SK-N-MC (cell line): ENCODE results near the gene SH3RF3.

ENCODE experiments used
- DNase-seq: peaks from one replicate; pipeline ENCODE4 v3.0.0-alpha.2; 2011; ENCODE audit warnings: low read depth, low spot score
- H3K27ac ChIP-seq: fragments of 200-600 bp; sonication (generic); 2 replicates; pipeline ENCODE4 v1.5.1; 2016; ENCODE audit warnings: mixed run types
- H3K36me3 ChIP-seq: fragments of 200-600 bp; sonication (generic); 2 replicates; pipeline ENCODE4 v1.6.1; 2017; ENCODE audit warnings: antibody characterized with exemption, low read length, mixed read lengths; ENCODE audit not compliant: insufficient read depth
- H3K4me3 ChIP-seq: fragments of 200-600 bp; sonication (generic); 2 replicates; pipeline ENCODE4 v1.5.1; 2016
- H3K9ac ChIP-seq: fragments of 200-600 bp; sonication (generic); 2 replicates; pipeline ENCODE4 v1.8.0; 2017; ENCODE audit warnings: mixed run types, mixed read lengths; ENCODE audit not compliant: insufficient read length
- H3K9me3 ChIP-seq: fragments of 200-600 bp; sonication (generic); 2 replicates; pipeline ENCODE4 v1.6.1; 2017; ENCODE audit warnings: low read depth, mild to moderate bottlenecking, antibody characterized with exemption, low read length, moderate library complexity, mixed read lengths
- EZH2 ChIP-seq: fragments of 200-600 bp; sonication (generic); IDR thresholded peaks from one replicate; pipeline ENCODE4 v1.6.1; 2017; ENCODE audit warnings: antibody characterized with exemption
- FOXP2 ChIP-seq: optimal IDR thresholded peaks from 2 replicates; pipeline ENCODE3; 2011; ENCODE audit warnings: mild to moderate bottlenecking, moderate library complexity; ENCODE audit not compliant: insufficient read depth; ENCODE audit errors: extremely low read length, control extremely low read depth
- POLR2AphosphoS5 ChIP-seq: IDR thresholded peaks from 2 replicates; pipeline ENCODE4 v1.6.1; 2012; ENCODE audit warnings: mild to moderate bottlenecking, low read depth, low read length, borderline replicate concordance

Gene SH3RF3

DNA sequence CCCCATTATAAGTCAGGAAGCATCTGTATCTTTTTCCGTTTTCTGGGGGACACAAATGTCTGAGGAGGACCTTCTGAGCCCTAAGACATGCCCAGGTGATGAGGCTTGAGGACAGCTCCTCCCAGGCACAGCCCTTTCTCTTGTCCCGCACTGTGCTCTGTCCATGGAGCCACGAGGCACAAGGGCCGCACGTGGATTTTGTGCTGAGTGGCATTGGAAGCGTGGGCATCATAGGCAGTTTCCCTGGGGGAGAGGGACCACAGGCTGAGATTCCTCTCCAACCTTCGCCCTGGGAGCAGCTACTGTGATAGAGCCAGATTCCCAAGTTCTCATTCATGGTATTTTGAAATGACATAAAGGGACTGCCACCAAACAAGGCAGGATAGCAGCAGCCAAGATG lies 139.9 kb downstream of the SH3RF3 start:
- no peak for TF ChIP-seq FOXP2
- TF ChIP-seq POLR2AphosphoS5: no peak
- no peak for TF ChIP-seq EZH2
- Histone ChIP-seq H3K9ac (no peak overlapping the region), H3K4me3 (no peak overlapping the region), H3K36me3 (no peaks in the 10 kb centered on the region), H3K9me3 (no peaks in the 10 kb centered on the region), H3K27ac (no peak overlapping the region)
- no peak for DNase-seq

DNA sequence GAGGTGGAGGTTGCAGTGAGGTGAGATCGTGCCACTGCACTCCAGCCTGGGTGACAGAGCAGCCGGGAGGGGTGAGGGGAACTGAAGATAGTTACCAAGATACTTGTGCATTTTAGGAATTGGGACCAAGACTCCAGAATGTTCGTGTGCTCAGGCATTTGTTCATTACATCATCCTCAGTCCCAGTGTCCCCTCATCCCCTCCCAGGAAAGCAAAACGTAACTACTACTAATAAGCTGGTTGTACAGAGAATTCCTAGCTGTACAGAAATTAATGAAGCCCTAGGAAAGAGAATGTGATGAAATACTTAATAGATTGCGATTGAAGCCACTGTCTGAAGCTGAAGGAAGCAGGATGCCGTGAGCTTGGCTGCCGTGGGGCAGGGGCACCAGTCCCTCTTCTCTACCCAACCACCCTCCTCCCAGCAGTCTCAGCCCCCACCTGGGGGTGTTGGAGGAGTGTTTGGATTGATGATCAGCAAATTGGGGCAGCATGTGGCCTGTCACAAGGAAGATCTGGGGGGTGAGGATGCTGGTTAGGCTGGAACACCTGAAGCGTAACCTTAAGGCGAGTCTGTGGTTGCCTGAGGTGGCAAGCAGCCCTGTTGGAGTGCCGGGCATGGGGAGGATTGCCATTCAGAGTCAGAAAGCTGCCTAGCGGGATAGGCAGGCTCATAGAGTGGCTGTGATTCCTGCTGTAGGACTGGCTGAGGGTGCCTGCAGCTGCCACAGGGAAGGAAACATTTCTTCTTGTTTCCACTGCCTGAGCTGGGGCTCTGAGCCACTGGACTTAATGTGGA lies 140.9 kb downstream of the SH3RF3 start:
- Histone ChIP-seq H3K4me3 (no peak overlapping the region), H3K36me3 (no peaks in the 10 kb centered on the region), H3K9ac (no peak overlapping the region), H3K27ac (no peak overlapping the region), H3K9me3 (no peaks in the 10 kb centered on the region)
- TF ChIP-seq FOXP2 (no peak), EZH2 (no peak), POLR2AphosphoS5 (no peak)
- no peak for DNase-seq

DNA sequence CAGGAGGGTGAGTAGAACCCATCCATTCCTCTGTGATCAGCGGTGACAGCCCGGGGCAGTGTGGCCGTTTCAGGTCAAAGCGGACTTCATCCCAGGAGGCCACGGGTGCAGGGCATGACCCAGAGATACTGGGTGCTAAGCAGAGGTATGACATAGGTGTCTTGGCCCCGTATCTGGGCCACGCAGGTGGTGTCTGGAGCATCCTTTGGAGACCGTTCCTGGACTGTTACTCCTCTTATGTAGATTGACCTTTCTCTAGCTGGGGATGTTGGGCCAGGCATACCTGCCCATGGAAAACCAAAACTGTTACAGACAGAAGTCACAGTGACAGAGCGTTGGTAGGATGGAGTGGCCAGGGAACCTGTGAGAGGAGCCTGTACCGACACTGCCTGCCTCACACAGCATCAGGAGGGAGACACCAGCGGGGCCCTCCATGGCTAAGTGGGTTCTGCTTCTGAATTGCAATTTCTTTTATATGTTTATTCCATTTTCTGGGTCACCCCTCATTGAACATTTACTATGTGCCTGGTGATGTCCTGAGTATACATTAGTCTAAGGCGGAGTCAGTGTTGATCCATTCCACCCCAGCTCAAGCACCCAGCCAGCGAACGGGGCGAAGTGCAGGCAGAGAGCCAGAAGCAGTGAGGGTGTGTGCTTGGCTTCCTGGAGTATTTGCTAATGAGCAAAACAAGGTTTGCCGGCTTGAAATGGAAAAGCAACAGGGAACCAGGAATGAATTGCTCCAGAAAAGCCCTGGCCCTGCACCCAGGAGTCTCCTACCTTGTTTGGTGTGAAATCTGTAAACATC lies 141.7 kb downstream of the SH3RF3 start:
- H3K4me3 ChIP-seq: no peak overlapping the region
- no peaks in the 10 kb centered on the region for H3K36me3 ChIP-seq
- no peak overlapping the region for H3K27ac ChIP-seq
- TF ChIP-seq POLR2AphosphoS5: no peak
- no peak for TF ChIP-seq FOXP2
- TF ChIP-seq EZH2: no peak
- H3K9ac ChIP-seq: no peak overlapping the region
- H3K9me3 ChIP-seq: no peaks in the 10 kb centered on the region
- no peak for DNase-seq

DNA sequence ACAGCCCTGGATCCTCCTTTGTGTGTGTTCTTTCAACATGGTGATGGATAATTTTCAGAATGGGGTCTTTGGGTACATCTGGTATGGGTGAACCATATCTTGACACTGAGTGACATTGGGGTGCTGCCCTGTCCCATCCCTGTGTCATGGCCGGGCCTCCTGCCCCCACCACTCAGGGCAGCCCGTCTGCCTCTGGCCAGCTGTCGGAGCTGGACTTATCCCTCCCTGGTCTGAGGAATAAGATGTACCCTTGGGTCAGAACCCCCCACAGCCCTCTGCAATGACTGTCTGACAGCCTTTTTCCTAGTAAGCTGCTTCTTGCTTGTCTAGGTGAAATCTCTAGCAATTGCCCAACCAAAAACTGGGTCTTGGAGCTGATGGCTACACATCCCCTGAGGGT lies 142.9 kb downstream of the SH3RF3 start:
- no peak overlapping the region for H3K9ac ChIP-seq
- H3K27ac ChIP-seq: no peak overlapping the region
- no peaks in the 10 kb centered on the region for H3K9me3 ChIP-seq
- TF ChIP-seq POLR2AphosphoS5: no peak
- no peak for TF ChIP-seq EZH2
- no peak for TF ChIP-seq FOXP2
- DNase-seq: no peak
- no peak overlapping the region for H3K4me3 ChIP-seq
- no peaks in the 10 kb centered on the region for H3K36me3 ChIP-seq

DNA sequence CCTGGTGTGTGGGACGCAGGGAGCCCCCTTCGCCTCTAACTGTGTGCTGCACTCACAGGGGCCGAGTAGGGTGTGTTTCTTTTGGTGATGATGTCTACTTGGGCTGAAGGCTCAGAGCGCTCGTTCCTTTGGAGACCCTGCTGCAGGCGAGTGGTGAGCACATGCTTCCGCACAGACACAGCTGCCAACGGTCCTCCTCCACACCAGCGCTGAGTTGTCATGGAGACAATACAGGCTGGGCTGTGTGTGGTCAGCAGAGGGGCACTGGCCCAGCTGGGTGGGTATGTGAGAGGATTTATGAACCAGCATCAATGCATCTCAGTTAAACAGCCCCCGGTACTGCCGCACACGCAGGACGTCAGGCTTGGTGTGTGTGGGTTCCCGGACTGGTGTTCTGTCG lies 143.5 kb downstream of the SH3RF3 start:
- no peak for DNase-seq
- no peak overlapping the region for H3K4me3 ChIP-seq
- H3K9me3 ChIP-seq: no peaks in the 10 kb centered on the region
- H3K27ac ChIP-seq: no peak overlapping the region
- no peak overlapping the region for H3K9ac ChIP-seq
- no peaks in the 10 kb centered on the region for H3K36me3 ChIP-seq
- TF ChIP-seq POLR2AphosphoS5: no peak

DNA sequence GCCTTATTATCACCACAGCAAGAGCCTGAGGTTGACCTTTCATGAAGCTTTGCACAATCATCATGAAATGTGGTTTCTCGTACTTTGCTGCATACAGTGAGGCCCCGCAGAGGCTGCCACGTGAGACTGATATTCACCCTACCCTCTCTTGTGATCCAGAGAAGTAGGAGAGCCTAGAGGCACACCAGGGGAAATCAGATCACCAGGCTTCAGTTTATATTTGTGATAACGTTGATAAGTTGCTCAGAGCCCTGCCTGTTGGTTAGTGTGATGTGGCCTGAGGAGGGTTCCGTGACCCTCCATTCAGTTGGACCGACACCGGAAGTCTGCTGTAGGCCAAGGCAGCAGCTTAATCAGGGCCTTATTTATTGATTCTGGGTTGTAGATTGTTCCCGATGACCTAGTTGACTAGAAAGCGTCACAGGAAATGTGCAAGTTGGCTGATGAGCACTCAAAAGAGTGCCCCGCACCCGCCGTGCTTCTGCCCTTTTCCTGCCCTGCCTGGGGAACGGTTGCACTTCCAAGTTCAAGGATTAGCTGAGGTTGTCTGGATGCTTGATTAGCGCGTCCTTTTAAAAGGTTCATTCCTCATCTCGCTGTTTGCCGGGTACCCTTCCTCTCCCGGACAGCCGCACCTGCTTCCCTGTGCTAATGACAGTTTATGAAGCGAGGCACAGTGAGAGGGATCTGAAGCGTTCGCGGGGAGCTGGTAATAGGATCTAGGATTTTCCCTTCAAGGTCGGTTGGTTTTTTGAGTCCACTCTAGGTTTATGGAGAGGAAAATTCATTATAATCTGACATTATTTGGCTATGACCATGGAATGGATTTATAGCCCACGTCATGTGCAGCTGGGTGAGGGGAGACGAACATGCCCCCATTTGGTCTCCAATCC lies 146.4 kb downstream of the SH3RF3 start:
- Histone ChIP-seq H3K9me3 (no peaks in the 10 kb centered on the region), H3K36me3 (no peaks in the 10 kb centered on the region), H3K27ac (no peak overlapping the region), H3K9ac (no peak overlapping the region), H3K4me3 (no peak overlapping the region)
- TF ChIP-seq FOXP2 (no peak), POLR2AphosphoS5 (no peak), EZH2 (no peak)
- DNase-seq: no peak

DNA sequence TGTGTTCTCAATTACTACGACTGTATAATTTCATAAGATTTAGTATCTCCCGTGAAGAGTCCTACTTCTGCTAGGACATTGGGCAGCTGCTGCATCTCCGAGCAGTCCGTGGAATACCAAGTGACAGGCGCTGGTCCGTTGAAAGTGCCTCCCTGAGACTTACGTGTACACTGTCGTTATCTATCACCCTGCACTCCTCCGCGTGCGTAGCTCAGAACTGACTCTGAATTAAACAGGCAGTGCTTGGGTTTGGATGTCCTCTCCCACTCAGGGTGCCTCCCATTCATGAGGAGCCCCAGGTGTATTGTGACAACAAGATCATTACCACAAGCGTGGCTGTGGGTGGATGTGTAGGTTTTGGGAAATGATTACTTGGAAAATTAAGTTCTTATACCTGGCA lies 148.4 kb downstream of the SH3RF3 start:
- no peak for TF ChIP-seq FOXP2
- no peak for TF ChIP-seq POLR2AphosphoS5
- TF ChIP-seq EZH2: no peak

More for the DNA sequence above, 148.4 kb downstream of the SH3RF3 start:
- H3K9me3 ChIP-seq: no peaks in the 10 kb centered on the region
- no peak overlapping the region for H3K4me3 ChIP-seq
- DNase-seq: no peak
- H3K36me3 ChIP-seq: no peaks in the 10 kb centered on the region
- no peak overlapping the region for H3K27ac ChIP-seq
- no peak overlapping the region for H3K9ac ChIP-seq
